HEK293 (cell line): ENCODE data around the gene NUP43.

ENCODE experiments used
- CTCF ChIA-PET: fragments of 350-600 bp; formaldehyde crosslinking; extraction: SDS; loops from one replicate; lab custom pipeline; 2021; ENCODE audit warnings: antibody characterized with exemption; lab: Yijun Ruan, JAX
- POLR2A ChIA-PET: fragments of 300-600 bp; formaldehyde crosslinking; extraction: SDS; loops from one replicate; lab custom pipeline; 2020; ENCODE audit warnings: antibody characterized with exemption, inconsistent platforms; lab: Yijun Ruan, JAX
- H3K27ac ChIP-seq: fragments of 200-500 bp; sonication (Bioruptor generic); 2 replicates; pipeline ENCODE4 v1.5.1; 2014; ENCODE audit warnings: low read depth, low read length, control low read depth, inconsistent platforms; ENCODE audit errors: extremely low read depth
- H3K36me3 ChIP-seq, 2 experiments: fragments of 200-500 bp in 1 of 2; sonication (Bioruptor generic) in 1 of 2; 1 replicate in 1 of 2; 2 replicates in 1 of 2; pipeline ENCODE4 v1.5.1; 2014 to 2017; ENCODE audit warnings: inconsistent platforms in 2 of 2, low read length in 2 of 2; ENCODE audit not compliant: control insufficient read depth in 2 of 2, insufficient read depth in 1 of 2
- H3K4me1 ChIP-seq: fragments of 200-500 bp; sonication (Bioruptor generic); 2 replicates; pipeline ENCODE4 v1.5.1; 2014; ENCODE audit warnings: mild to moderate bottlenecking, low read length, inconsistent platforms; ENCODE audit not compliant: control insufficient read depth, insufficient read depth
- H3K4me3 ChIP-seq: 2 replicates; pipeline ENCODE4 v1.5.1; 2011; ENCODE audit warnings: low read depth, mild to moderate bottlenecking, control low read depth, low read length, moderate library complexity
- H3K9me3 ChIP-seq: fragments of 200-500 bp; sonication (Bioruptor generic); 2 replicates; pipeline ENCODE4 v1.5.1; 2014; ENCODE audit warnings: low read depth, low read length, inconsistent platforms; ENCODE audit not compliant: control insufficient read depth, insufficient read depth
- BCL11B ChIP-seq: fragments of 450-650 bp; formaldehyde crosslinking; IDR thresholded peaks from 2 replicates; pipeline ENCODE4 v1.5.1; 2016; ENCODE audit warnings: low read depth, missing biosample characterization, missing genetic modification characterization
- HOXC10 ChIP-seq: sonication (generic); formaldehyde crosslinking; IDR thresholded peaks from 2 replicates; pipeline ENCODE4 v1.8.1; 2023; ENCODE audit warnings: mild to moderate bottlenecking, missing genetic modification reagents
- SETDB1 ChIP-seq: IDR thresholded peaks from one replicate; pipeline ENCODE4 v1.6.1; 2017; ENCODE audit warnings: mild to moderate bottlenecking, low read length, moderate library complexity, mixed read lengths; ENCODE audit not compliant: insufficient read length
- ZNF138 ChIP-seq: fragments of 450-650 bp; formaldehyde crosslinking; IDR thresholded peaks from 2 replicates; pipeline ENCODE4 v1.5.1; 2016; ENCODE audit warnings: missing biosample characterization, missing genetic modification characterization, borderline replicate concordance
- ZNF184 ChIP-seq: fragments of 450-650 bp; IDR thresholded peaks from 2 replicates; pipeline ENCODE4 v1.5.1; 2018; ENCODE audit warnings: missing biosample characterization, mild to moderate bottlenecking, missing genetic modification characterization
- ZNF37A ChIP-seq: fragments of 450-650 bp; IDR thresholded peaks from 2 replicates; pipeline ENCODE4 v1.5.1; 2018; ENCODE audit warnings: missing biosample characterization, missing genetic modification characterization
- ZNF544 ChIP-seq: fragments of 450-650 bp; formaldehyde crosslinking; IDR thresholded peaks from 2 replicates; pipeline ENCODE4 v1.5.0; 2017; ENCODE audit warnings: missing biosample characterization, missing genetic modification characterization
- ZNF549 ChIP-seq: fragments of 450-650 bp; IDR thresholded peaks from 2 replicates; pipeline ENCODE4 v1.5.1; 2018; ENCODE audit warnings: missing biosample characterization, missing genetic modification characterization, mild to moderate bottlenecking, inconsistent platforms, moderate library complexity
- ZNF558 ChIP-seq: fragments of 450-650 bp; formaldehyde crosslinking; IDR thresholded peaks from 2 replicates; pipeline ENCODE4 v1.5.1; 2016; ENCODE audit warnings: missing biosample characterization, missing genetic modification characterization
- ZNF626 ChIP-seq: fragments of 450-650 bp; sonication (Bioruptor Pico); formaldehyde crosslinking; IDR thresholded peaks from 2 replicates; pipeline ENCODE4 v1.5.1; 2018; ENCODE audit warnings: missing biosample characterization, missing genetic modification characterization, inconsistent platforms
- ZNF776 ChIP-seq: fragments of 450-650 bp; formaldehyde crosslinking; IDR thresholded peaks from 2 replicates; pipeline ENCODE4 v1.5.0; 2017; ENCODE audit warnings: missing biosample characterization, missing genetic modification characterization, borderline replicate concordance
- TF ChIP-seq, protein P1 (sequence below): fragments of 450-650 bp; formaldehyde crosslinking; IDR thresholded peaks from 2 replicates; pipeline ENCODE4 v1.5.1; 2016; ENCODE audit warnings: missing biosample characterization, missing genetic modification characterization
- TF ChIP-seq, protein P2 (sequence below): fragments of 450-650 bp; formaldehyde crosslinking; IDR thresholded peaks from 2 replicates; pipeline ENCODE4 v1.5.1; 2016; ENCODE audit warnings: missing biosample characterization, missing genetic modification characterization, borderline replicate concordance
- TF ChIP-seq, protein P3 (sequence below): fragments of 450-650 bp; formaldehyde crosslinking; IDR thresholded peaks from 2 replicates; pipeline ENCODE4 v1.5.1; 2016; ENCODE audit warnings: missing biosample characterization, missing genetic modification characterization
- TF ChIP-seq, protein P4 (sequence below): fragments of 450-650 bp; formaldehyde crosslinking; IDR thresholded peaks from 2 replicates; pipeline ENCODE4 v1.5.1; 2016; ENCODE audit warnings: missing biosample characterization, missing genetic modification characterization
- TF ChIP-seq, protein P5 (sequence below): fragments of 450-650 bp; formaldehyde crosslinking; IDR thresholded peaks from 2 replicates; pipeline ENCODE4 v1.5.1; 2016; ENCODE audit warnings: missing biosample characterization, missing genetic modification characterization
- TF ChIP-seq, protein P6 (sequence below): fragments of 450-650 bp; formaldehyde crosslinking; IDR thresholded peaks from 2 replicates; pipeline ENCODE4 v1.5.1; 2016; ENCODE audit warnings: missing biosample characterization, missing genetic modification characterization

The NUP43 gene

DNA sequence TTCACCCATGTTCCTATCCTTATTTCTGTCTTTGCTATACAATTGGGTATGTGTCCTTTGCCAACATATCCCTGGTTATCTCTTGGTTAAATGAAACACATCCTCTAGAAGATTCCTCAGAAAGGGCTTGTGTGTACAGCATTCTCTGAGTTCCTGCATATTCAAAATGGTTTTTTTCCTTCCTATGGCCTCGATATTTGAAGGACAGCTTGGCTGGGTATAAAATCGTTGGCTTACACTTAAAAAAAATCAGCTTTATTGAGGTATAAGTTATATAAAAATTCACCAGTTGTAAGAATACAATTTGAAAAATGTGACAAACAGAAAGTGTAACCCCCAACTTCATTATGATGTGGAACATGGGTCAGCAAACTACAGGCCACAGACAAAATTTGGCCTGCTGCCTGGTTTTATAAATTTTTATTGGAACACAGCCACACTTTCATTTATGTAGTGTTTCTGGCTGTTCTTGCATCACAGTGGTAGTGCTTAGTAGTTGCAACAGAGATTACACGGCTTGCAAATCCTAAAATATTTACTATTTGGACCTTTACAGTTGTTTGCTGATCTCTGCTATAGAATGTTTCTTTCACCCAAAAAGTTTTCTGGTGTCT is 19.9 kb upstream of the NUP43 start:
- Histone ChIP-seq H3K27ac (no peak overlapping the region), H3K4me1 (0 out of 2 replicates have a peak, but pooled peaks cover under 1% of the 10 kb centered on the region), H3K36me3 (peaks cover 16 to 37% of the 10 kb centered on the region in 2 experiments; a peak in 2 of 3 replicates), H3K9me3 (no peaks in the 10 kb centered on the region), H3K4me3 (no peak overlapping the region)
- ChIA-PET POLR2A (no interaction called here), CTCF (no interaction called here)
- TF ChIP-seq ZNF138 (tag by site-specific recombination) (no peak), SETDB1 (peak; percentile 83), ZNF626 (0 out of 2 replicates have a peak, but pooled peaks have one; percentile 6), ZNF558 (tag by site-specific recombination) (peak; percentile 74; the same call in 1 of the 2 replicates), BCL11B (no peak), ZNF776 (no peak), ZNF37A (tag by site-specific recombination) (no peak), HOXC10 (no peak), ZNF184 (tag by site-specific recombination) (peak; percentile 53; the same call in 1 of the 2 replicates), ZNF549 (tag by site-specific recombination) (0 out of 2 replicates have a peak, but pooled peaks have one; percentile 3), ZNF544 (tag by site-specific recombination) (no peak)
- TF ChIP-seq, protein P1, sequence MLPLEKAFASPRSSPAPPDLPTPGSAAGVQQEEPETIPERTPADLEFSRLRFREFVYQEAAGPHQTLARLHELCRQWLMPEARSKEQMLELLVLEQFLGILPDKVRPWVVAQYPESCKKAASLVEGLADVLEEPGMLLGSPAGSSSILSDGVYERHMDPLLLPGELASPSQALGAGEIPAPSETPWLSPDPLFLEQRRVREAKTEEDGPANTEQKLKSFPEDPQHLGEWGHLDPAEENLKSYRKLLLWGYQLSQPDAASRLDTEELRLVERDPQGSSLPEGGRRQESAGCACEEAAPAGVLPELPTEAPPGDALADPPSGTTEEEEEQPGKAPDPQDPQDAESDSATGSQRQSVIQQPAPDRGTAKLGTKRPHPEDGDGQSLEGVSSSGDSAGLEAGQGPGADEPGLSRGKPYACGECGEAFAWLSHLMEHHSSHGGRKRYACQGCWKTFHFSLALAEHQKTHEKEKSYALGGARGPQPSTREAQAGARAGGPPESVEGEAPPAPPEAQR (tag by site-specific recombination): no peak
- TF ChIP-seq, protein P2, sequence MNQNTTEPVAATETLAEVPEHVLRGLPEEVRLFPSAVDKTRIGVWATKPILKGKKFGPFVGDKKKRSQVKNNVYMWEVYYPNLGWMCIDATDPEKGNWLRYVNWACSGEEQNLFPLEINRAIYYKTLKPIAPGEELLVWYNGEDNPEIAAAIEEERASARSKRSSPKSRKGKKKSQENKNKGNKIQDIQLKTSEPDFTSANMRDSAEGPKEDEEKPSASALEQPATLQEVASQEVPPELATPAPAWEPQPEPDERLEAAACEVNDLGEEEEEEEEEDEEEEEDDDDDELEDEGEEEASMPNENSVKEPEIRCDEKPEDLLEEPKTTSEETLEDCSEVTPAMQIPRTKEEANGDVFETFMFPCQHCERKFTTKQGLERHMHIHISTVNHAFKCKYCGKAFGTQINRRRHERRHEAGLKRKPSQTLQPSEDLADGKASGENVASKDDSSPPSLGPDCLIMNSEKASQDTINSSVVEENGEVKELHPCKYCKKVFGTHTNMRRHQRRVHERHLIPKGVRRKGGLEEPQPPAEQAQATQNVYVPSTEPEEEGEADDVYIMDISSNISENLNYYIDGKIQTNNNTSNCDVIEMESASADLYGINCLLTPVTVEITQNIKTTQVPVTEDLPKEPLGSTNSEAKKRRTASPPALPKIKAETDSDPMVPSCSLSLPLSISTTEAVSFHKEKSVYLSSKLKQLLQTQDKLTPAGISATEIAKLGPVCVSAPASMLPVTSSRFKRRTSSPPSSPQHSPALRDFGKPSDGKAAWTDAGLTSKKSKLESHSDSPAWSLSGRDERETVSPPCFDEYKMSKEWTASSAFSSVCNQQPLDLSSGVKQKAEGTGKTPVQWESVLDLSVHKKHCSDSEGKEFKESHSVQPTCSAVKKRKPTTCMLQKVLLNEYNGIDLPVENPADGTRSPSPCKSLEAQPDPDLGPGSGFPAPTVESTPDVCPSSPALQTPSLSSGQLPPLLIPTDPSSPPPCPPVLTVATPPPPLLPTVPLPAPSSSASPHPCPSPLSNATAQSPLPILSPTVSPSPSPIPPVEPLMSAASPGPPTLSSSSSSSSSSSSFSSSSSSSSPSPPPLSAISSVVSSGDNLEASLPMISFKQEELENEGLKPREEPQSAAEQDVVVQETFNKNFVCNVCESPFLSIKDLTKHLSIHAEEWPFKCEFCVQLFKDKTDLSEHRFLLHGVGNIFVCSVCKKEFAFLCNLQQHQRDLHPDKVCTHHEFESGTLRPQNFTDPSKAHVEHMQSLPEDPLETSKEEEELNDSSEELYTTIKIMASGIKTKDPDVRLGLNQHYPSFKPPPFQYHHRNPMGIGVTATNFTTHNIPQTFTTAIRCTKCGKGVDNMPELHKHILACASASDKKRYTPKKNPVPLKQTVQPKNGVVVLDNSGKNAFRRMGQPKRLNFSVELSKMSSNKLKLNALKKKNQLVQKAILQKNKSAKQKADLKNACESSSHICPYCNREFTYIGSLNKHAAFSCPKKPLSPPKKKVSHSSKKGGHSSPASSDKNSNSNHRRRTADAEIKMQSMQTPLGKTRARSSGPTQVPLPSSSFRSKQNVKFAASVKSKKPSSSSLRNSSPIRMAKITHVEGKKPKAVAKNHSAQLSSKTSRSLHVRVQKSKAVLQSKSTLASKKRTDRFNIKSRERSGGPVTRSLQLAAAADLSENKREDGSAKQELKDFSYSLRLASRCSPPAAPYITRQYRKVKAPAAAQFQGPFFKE (tag by site-specific recombination): no peak
- TF ChIP-seq, protein P3, sequence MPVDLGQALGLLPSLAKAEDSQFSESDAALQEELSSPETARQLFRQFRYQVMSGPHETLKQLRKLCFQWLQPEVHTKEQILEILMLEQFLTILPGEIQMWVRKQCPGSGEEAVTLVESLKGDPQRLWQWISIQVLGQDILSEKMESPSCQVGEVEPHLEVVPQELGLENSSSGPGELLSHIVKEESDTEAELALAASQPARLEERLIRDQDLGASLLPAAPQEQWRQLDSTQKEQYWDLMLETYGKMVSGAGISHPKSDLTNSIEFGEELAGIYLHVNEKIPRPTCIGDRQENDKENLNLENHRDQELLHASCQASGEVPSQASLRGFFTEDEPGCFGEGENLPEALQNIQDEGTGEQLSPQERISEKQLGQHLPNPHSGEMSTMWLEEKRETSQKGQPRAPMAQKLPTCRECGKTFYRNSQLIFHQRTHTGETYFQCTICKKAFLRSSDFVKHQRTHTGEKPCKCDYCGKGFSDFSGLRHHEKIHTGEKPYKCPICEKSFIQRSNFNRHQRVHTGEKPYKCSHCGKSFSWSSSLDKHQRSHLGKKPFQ (tag by site-specific recombination): no peak
- TF ChIP-seq, protein P4, sequence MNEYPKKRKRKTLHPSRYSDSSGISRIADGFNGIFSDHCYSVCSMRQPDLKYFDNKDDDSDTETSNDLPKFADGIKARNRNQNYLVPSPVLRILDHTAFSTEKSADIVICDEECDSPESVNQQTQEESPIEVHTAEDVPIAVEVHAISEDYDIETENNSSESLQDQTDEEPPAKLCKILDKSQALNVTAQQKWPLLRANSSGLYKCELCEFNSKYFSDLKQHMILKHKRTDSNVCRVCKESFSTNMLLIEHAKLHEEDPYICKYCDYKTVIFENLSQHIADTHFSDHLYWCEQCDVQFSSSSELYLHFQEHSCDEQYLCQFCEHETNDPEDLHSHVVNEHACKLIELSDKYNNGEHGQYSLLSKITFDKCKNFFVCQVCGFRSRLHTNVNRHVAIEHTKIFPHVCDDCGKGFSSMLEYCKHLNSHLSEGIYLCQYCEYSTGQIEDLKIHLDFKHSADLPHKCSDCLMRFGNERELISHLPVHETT (tag by site-specific recombination): no peak
- TF ChIP-seq, protein P5, sequence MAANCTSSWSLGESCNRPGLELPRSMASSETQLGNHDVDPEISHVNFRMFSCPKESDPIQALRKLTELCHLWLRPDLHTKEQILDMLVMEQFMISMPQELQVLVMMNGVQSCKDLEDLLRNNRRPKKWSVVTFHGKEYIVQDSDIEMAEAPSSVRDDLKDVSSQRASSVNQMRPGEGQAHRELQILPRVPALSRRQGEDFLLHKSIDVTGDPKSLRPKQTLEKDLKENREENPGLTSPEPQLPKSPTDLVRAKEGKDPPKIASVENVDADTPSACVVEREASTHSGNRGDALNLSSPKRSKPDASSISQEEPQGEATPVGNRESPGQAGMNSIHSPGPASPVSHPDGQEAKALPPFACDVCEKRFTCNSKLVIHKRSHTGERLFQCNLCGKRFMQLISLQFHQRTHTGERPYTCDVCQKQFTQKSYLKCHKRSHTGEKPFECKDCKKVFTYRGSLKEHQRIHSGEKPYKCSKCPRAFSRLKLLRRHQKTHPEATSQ (tag by site-specific recombination): no peak
- TF ChIP-seq, protein P6, sequence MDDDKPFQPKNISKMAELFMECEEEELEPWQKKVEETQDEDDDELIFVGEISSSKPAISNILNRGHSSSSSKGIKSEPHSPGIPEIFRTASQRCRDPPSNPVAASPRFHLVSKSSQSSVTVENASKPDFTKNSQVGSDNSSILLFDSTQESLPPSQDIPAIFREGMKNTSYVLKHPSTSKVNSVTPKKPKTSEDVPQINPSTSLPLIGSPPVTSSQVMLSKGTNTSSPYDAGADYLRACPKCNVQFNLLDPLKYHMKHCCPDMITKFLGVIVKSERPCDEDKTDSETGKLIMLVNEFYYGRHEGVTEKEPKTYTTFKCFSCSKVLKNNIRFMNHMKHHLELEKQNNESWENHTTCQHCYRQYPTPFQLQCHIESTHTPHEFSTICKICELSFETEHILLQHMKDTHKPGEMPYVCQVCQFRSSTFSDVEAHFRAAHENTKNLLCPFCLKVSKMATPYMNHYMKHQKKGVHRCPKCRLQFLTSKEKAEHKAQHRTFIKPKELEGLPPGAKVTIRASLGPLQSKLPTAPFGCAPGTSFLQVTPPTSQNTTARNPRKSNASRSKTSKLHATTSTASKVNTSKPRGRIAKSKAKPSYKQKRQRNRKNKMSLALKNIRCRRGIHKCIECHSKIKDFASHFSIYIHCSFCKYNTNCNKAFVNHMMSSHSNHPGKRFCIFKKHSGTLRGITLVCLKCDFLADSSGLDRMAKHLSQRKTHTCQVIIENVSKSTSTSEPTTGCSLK (tag by site-specific recombination): no peak
